Hematopoietic multipotent progenitor cell treated with erythropoietin and hydrocortisone succinate and interleukin-3 and kit ligand, for 4 days (in vitro differentiated cells): ENCODE measurements around the gene HMMR.
"Not testable (repeated sequence)": the region's sequence is repeated elsewhere in the genome, so short reads cannot be mapped to it uniquely, and the experiment has no call there.

Experiments used
- DNase-seq: peaks from one replicate; pipeline ENCODE4 v3.0.0-alpha.2; 2015

The HMMR gene, protein sequence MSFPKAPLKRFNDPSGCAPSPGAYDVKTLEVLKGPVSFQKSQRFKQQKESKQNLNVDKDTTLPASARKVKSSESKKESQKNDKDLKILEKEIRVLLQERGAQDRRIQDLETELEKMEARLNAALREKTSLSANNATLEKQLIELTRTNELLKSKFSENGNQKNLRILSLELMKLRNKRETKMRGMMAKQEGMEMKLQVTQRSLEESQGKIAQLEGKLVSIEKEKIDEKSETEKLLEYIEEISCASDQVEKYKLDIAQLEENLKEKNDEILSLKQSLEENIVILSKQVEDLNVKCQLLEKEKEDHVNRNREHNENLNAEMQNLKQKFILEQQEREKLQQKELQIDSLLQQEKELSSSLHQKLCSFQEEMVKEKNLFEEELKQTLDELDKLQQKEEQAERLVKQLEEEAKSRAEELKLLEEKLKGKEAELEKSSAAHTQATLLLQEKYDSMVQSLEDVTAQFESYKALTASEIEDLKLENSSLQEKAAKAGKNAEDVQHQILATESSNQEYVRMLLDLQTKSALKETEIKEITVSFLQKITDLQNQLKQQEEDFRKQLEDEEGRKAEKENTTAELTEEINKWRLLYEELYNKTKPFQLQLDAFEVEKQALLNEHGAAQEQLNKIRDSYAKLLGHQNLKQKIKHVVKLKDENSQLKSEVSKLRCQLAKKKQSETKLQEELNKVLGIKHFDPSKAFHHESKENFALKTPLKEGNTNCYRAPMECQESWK

GRCh38 chr5:163460562-163461171 is at the start of gene HMMR:
Gene HMMR (plus strand): TSS chr5:163460632. CDS start chr5:163460693, 61 bp downstream.
- DNase-seq, result peak; percentile 68

- peak; percentile 22 for DNase-seq
These were observed 44.8 kb upstream of the HMMR start for GRCh38 chr5:163415673-163416072.

DNA sequence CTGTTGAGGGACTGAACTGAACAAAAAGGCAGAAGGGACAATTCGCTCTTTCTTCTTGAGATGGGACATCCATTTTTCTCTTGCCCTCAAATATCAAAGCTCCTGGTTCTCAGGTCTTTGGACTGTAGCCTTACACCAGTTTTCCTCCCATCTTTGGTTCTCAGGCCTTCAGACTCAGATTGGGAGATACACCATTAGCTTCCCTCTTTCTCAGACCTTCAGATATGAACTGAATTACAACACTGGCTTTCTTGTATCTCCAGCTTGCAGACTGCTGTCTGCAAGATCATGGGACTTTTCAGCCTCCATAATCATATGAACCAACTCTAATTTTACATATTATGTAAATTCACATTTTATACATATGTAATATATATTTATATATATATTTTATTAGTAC is 35.6 kb upstream of the HMMR start:
- peak; percentile 66 for DNase-seq

DNA sequence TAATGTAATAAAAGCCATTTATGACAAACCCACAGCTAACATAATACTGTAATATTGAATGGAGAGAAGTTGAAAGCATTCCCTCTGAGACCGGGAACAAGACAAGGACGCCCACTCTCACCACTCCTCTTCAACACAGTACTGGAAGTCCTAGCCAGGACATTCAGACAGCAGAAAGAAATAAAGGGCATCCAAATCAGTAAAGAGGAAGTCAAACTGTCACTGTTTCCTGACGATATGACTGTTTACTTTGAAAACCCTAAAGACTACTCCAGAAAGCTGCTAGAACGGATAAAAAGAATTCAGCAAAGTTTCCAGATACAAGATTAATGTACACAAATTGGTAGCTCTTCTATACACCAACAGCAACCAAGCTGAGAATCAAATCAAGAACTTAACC is 34.3 kb upstream of the HMMR start:
- DNase-seq, result peak; percentile 89

DNA sequence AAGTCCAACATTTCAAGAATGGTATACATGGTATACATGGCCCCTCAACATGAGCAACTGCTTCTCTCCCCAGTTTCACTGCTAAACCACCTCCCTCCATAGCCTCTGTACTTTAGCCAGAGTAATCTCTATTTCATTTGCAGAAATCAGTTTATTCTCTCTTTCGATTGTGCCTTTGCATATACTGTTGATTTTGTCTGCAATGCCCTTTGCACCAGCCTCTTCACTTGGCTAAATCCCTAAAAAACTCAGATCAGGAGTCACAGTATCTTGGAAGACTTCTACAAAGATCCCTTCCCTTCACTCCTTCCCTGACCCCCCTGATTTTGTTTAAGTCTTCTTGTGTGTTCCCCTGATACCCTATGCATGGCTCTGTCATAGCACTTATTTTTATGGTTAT is 27.9 kb upstream of the HMMR start:
- no peak for DNase-seq

GRCh38 chr5:163433271-163433670 is 27.2 kb upstream of the HMMR start:
- peak; percentile 36 for DNase-seq

DNA sequence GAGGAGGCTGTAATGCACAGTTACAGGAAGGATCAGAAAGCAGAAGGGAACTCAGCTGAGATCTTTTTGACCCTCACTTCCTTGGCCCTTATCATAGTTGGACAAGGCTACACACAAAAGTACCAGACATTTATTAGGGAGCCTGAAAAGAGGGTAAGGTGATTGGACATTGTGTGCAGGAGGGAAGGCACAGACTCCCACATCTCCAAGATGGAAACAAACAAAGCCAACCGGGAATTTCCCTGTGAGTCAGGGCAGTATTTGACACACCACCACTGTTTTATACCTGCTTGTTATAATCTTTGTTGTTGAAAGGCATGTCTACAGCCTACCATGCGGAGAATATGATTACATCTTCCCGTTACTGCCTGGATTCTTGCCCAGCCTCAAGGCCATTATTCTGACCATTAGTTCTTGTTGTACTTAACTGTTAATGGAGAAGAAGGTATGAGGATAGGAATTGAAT is 26.0 kb upstream of the HMMR start:
- DNase-seq, result peak; percentile 78

DNA sequence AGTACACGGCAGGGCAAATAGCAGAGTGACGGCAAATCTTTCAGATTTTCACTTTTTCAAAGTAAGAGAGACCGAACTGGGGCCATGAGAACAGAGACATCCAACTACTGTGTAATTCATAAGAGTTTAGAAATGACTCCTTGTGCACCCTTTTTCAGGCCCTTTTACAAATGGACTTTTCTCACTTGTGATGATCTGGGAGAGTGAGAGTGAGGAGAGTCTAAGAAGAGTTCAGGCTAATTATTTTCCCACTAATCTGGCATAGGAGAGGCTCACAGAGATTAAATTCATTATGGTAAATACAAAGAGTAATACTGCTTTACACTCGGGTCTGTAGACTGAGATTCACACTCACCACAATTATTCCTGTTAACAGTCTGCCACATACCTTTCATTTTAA is 23.9 kb upstream of the HMMR start:
- peak; percentile 13 for DNase-seq

- DNase-seq, result no peak
These were observed 23.5 kb upstream of the HMMR start for GRCh38 chr5:163437011-163437308.

GRCh38 chr5:163437309-163438182 is 22.9 kb upstream of the HMMR start, which contains the start of gene CCNG1:
Gene CCNG1 (plus strand): TSS chr5:163437595. CDS start chr5:163439257, 1,662 bp downstream.
- peak; percentile 99 for DNase-seq

- peak; percentile 79 for DNase-seq
These were observed 21.4 kb upstream of the HMMR start for GRCh38 chr5:163439092-163439425.

GRCh38 chr5:163440954-163441353 is 19.5 kb upstream of the HMMR start:
- no peak for DNase-seq

DNA sequence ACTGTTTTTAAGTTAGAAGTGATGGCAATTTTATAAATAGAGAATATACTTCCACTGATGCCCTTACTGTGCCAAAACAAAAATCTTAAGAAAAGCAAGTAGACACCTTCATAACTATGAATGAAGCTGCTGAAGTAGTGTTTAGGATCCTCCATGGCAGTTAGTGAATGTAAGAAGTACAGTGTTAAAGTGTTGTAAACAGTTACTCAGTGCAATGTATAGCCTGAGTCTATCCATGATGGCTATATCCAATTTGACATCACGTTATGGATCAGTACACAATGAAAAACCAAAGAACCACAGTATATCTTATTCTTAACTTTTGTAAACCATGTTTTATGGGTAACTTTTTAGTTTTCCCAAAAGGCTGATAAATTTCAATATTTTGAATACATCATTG is 15.9 kb upstream of the HMMR start:
- DNase-seq, result no peak

- no peak for DNase-seq
These were observed 15.1 kb upstream of the HMMR start for GRCh38 chr5:163445345-163445744.

DNA sequence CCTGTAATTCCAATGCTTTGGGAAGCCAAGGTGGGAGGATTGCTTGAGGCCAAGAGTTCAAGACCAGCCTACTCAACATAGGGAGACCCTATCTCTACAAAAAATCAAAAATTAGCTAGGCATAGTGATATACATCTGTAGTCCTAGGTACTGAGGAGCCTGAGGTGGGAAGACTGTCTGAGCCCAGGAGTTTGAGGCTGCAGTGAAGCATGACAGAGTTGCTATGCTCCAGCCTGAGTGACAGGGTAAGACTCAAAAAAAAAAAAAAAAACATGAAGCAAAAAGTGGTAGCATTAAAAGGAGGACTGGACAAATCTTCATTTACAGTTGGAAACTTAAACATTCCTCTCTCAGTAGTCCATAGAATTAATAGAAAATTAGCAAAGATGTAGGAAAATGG is 13.2 kb upstream of the HMMR start:
- no peak for DNase-seq

- DNase-seq, result no peak
These were observed 12.6 kb upstream of the HMMR start for GRCh38 chr5:163447875-163448274.

DNA sequence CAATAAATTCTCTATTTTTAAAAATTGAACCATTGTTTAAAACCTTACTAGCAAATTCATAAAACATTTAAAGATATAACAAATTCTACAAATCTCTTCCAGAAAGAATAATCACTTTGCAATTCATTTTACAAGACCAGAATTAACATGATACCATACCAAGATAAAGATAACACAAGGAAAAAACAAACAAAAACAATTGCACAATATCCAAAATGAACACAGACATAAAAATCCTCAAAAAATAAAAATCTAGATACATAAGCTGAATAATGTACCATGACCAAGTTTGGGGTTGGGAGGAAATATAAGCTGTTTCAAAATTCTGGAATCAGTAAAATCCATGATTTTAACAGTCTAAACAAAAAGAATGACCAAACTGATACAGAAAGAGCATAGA is 11.9 kb upstream of the HMMR start:
- DNase-seq, result no peak

GRCh38 chr5:163451489-163451888 is 8.9 kb upstream of the HMMR start:
- DNase-seq, result no peak

GRCh38 chr5:163453705-163454104 is 6.7 kb upstream of the HMMR start:
- DNase-seq, result no peak

DNA sequence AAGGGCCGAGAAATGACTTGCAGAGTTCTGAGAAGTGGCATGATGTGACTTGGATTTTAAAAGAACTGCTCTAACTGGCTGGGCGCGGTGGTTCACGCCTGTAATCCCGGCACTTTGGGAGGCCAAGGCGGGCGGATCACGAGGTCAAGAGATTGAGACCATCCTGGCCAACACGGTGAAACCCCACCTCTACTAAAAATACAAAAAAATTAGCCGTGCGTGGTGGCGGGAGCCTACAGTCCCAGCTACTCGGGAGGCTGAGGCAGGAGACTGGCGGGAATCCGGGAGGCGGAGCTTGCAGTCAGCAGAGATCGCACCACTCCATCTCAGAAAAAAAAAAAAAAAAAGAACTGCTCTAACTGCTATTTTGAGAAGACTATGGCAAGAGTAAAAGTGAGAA is 5.0 kb upstream of the HMMR start:
- not testable (repeated sequence) for DNase-seq

- no peak for DNase-seq
These were observed 4.3 kb upstream of the HMMR start for GRCh38 chr5:163456029-163456589.

DNA sequence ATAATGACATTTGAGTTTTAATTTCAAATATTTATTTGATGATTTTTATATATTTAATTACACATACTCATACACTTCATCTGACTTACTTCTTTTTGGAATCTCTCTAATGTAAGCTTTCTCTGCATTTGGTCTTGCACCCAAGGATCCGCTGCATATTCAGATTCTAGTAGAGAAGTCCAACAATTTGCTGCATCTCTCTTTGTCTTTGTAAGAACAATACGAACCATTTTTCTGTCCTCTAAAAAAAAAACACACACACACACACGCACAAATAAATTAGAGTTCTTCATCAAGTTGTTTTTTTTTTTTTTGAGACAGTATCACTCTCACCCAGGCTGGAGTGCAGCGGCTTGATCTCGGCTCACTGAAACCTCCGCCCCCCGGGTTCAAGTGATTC is 3.6 kb upstream of the HMMR start:
- DNase-seq, result no peak
